HepG2 (cell line): ENCODE results near the gene TMEM231. TPM values are rescaled to one million over a fixed set of nuclear protein-coding genes. Genes with fewer than 3 reads are reported as not detected.

ENCODE experiments used
- ATM ChIP-seq: fragments of 450-650 bp; IDR thresholded peaks from 2 replicates; pipeline ENCODE4 v1.7.1; 2017; ENCODE audit warnings: mild to moderate bottlenecking, borderline replicate concordance
- ATRX ChIP-seq: sonication (generic); formaldehyde crosslinking; IDR thresholded peaks from 2 replicates; pipeline ENCODE4 v1.4.0; 2020; ENCODE audit warnings: missing genetic modification reagents, borderline replicate concordance
- CBFB ChIP-seq: sonication (generic); formaldehyde crosslinking; IDR thresholded peaks from 2 replicates; pipeline ENCODE4 v1.4.0; 2020; ENCODE audit warnings: missing genetic modification reagents
- HDAC6 ChIP-seq: fragments of 200-600 bp; sonication (generic); IDR thresholded peaks from 2 replicates; pipeline ENCODE4 v1.7.0; 2017; ENCODE audit warnings: mild to moderate bottlenecking, antibody characterized with exemption, low read length, low read depth
- HMGXB3 ChIP-seq: sonication (generic); formaldehyde crosslinking; IDR thresholded peaks from 2 replicates; pipeline ENCODE4 v1.4.0; 2020; ENCODE audit warnings: missing genetic modification reagents, borderline replicate concordance
- MEF2D ChIP-seq: sonication (generic); formaldehyde crosslinking; IDR thresholded peaks from 2 replicates; pipeline ENCODE4 v1.5.1; 2020; ENCODE audit warnings: mild to moderate bottlenecking, missing genetic modification reagents
- MEIS1 ChIP-seq: sonication (generic); formaldehyde crosslinking; IDR thresholded peaks from 2 replicates; pipeline ENCODE4 v1.9.0; 2021; ENCODE audit warnings: mild to moderate bottlenecking, missing genetic modification reagents, moderate library complexity, borderline replicate concordance
- MEIS2 ChIP-seq: sonication (generic); formaldehyde crosslinking; IDR thresholded peaks from 2 replicates; pipeline ENCODE4 v1.9.0; 2021; ENCODE audit warnings: mild to moderate bottlenecking, missing genetic modification reagents
- NR2F2 ChIP-seq: IDR thresholded peaks from 2 replicates; pipeline ENCODE4 v1.6.1; 2012; ENCODE audit warnings: low read depth, inconsistent platforms, borderline replicate concordance
- REPIN1 ChIP-seq: sonication (generic); formaldehyde crosslinking; IDR thresholded peaks from 2 replicates; pipeline ENCODE4 v1.8.0; 2022; ENCODE audit warnings: missing genetic modification reagents, low read depth, mild to moderate bottlenecking, borderline replicate concordance
- SKI ChIP-seq: fragments of 450-650 bp; IDR thresholded peaks from one replicate; pipeline ENCODE4 v1.6.1; 2018; ENCODE audit warnings: mild to moderate bottlenecking; ENCODE audit not compliant: partially characterized antibody
- SMARCC2 ChIP-seq: fragments of 450-650 bp; IDR thresholded peaks from 2 replicates; pipeline ENCODE4 v1.6.1; 2017; ENCODE audit warnings: antibody characterized with exemption, mild to moderate bottlenecking
- SNAPC5 ChIP-seq: sonication (generic); formaldehyde crosslinking; IDR thresholded peaks from 2 replicates; pipeline ENCODE4 v1.8.1; 2023; ENCODE audit warnings: mild to moderate bottlenecking, missing genetic modification reagents, borderline replicate concordance
- SP1 ChIP-seq, 2 experiments: fragments of 450-650 bp in 1 of 2; sonication (generic) in 1 of 2; formaldehyde crosslinking in 1 of 2; IDR thresholded peaks; 2 replicates each; pipeline versions ENCODE4 v1.4.0 to v1.6.1; 2016 to 2020; ENCODE audit warnings: missing genetic modification reagents in 1 of 2
- TCF7 ChIP-seq: sonication (generic); IDR thresholded peaks from 2 replicates; pipeline ENCODE4 v1.6.1; 2016; ENCODE audit warnings: antibody characterized with exemption, low read depth
- ZNF33B ChIP-seq: sonication (generic); formaldehyde crosslinking; IDR thresholded peaks from 2 replicates; pipeline ENCODE4 v1.5.1; 2020; ENCODE audit warnings: mild to moderate bottlenecking, missing genetic modification reagents
- ZNF362 ChIP-seq: sonication (generic); formaldehyde crosslinking; IDR thresholded peaks from 2 replicates; pipeline ENCODE4 v1.4.0; 2020; ENCODE audit warnings: missing genetic modification reagents, mild to moderate bottlenecking, borderline replicate concordance
- ZNF451 ChIP-seq: sonication (generic); formaldehyde crosslinking; IDR thresholded peaks from 2 replicates; pipeline ENCODE4 v1.5.0; 2020; ENCODE audit warnings: mild to moderate bottlenecking, missing genetic modification reagents
- ZNF569 ChIP-seq: sonication (generic); formaldehyde crosslinking; IDR thresholded peaks from 2 replicates; pipeline ENCODE4 v1.5.0; 2020; ENCODE audit warnings: mild to moderate bottlenecking, missing genetic modification reagents, moderate library complexity, borderline replicate concordance
- ZNF879 ChIP-seq: sonication (generic); formaldehyde crosslinking; IDR thresholded peaks from 2 replicates; pipeline ENCODE4 v1.8.1; 2023; ENCODE audit warnings: missing genetic modification reagents
- polyA plus RNA-seq, 8 experiments: library from polyadenylated mRNA; depleted of rRNA in 3 of 8; stranded (reverse) in 7 of 8; unstranded in 1 of 8; fragments of >200 nt; fragmentation: Illumina TruSeq in 4 of 8; extraction: Trizol in 4 of 8; gene quantifications; 2 replicates each; pipeline versions ENCODE4 v1.2.1 to v1.2.3, GENCODE V29; 2011 to 2016; ENCODE audit warnings: low read depth in 4 of 8, missing spikeins in 1 of 8, mixed read lengths in 1 of 8; ENCODE audit not compliant: insufficient read depth in 1 of 8
- total RNA-seq, 5 experiments: library from RNA; depleted of rRNA; stranded (reverse); fragments of >200 nt; fragmentation: Illumina TruSeq; extraction: Trizol; gene quantifications; 2 replicates each; pipeline ENCODE4 v1.2.3, GENCODE V29; 2016; ENCODE audit warnings: low read depth in 1 of 5
- TF ChIP-seq, protein P1 (sequence below): sonication (generic); formaldehyde crosslinking; IDR thresholded peaks from 2 replicates; pipeline ENCODE4 v1.4.0; 2020; ENCODE audit warnings: mild to moderate bottlenecking, low read depth, missing genetic modification reagents

The TMEM231 gene
- total and polyA plus RNA-seq, 2 of the 13 experiments (the other 11 are each of a cell fraction or from before 2014, with no cell fraction given): 3.5 to 7.4 TPM

- TF ChIP-seq NR2F2: no peak
- no peak for TF ChIP-seq MEF2D
- no peak for TF ChIP-seq ZNF879 (CRISPR knock-in tag)
- no peak for TF ChIP-seq SMARCC2
- no peak for TF ChIP-seq TCF7
- peak; percentile 50; the same call in 1 of the 2 replicates for TF ChIP-seq MEIS2 (CRISPR knock-in tag)
- no peak for TF ChIP-seq ZNF569 (CRISPR knock-in tag)
- peak; percentile 73; the same call in 1 of the 2 replicates for TF ChIP-seq SP1 (IDR thresholded peaks at IDR 0.05)
- peak; percentile 91 for TF ChIP-seq SP1 (CRISPR knock-in tag; IDR thresholded peaks at IDR 0.05)
- no peak for TF ChIP-seq HDAC6
- peak; percentile 98 for TF ChIP-seq REPIN1 (CRISPR knock-in tag)
- TF ChIP-seq HMGXB3 (CRISPR knock-in tag): no peak
- TF ChIP-seq ATM: no peak
- TF ChIP-seq ATRX (CRISPR knock-in tag): no peak
- TF ChIP-seq, protein P1, sequence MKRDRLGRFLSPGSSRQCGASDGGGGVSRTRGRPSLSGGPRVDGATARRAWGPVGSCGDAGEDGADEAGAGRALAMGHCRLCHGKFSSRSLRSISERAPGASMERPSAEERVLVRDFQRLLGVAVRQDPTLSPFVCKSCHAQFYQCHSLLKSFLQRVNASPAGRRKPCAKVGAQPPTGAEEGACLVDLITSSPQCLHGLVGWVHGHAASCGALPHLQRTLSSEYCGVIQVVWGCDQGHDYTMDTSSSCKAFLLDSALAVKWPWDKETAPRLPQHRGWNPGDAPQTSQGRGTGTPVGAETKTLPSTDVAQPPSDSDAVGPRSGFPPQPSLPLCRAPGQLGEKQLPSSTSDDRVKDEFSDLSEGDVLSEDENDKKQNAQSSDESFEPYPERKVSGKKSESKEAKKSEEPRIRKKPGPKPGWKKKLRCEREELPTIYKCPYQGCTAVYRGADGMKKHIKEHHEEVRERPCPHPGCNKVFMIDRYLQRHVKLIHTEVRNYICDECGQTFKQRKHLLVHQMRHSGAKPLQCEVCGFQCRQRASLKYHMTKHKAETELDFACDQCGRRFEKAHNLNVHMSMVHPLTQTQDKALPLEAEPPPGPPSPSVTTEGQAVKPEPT (CRISPR knock-in tag): no peak; the same call in 1 of the 2 replicates
- TF ChIP-seq CBFB: 0 out of 2 replicates have a peak, but pooled peaks have one; percentile 38
- no peak for TF ChIP-seq ZNF362
- TF ChIP-seq ZNF33B (CRISPR knock-in tag): 0 out of 2 replicates have a peak, but pooled peaks have one; percentile 55
- TF ChIP-seq ZNF451: peak; percentile 55; the same call in 1 of the 2 replicates
- no peak; the same call in 1 of the 2 replicates for TF ChIP-seq SNAPC5 (CRISPR knock-in tag)
- TF ChIP-seq SKI: peak; percentile 6
- no peak for TF ChIP-seq MEIS1 (CRISPR knock-in tag)
Measured at GRCh38 chr16:75566040-75566757, 10.1 kb upstream of the TMEM231 start, which contains the start of gene GABARAPL2 (continued).
